Thyroid gland (tissue), 4 donors: ENCODE results near the gene AFAP1. TPM values are rescaled to one million over a fixed set of nuclear protein-coding genes. Genes with fewer than 3 reads are reported as not detected.

Experiments
- DNase-seq, 2 donors: peaks; one replicate each; pipeline ENCODE4 v3.0.0-alpha.2; 2019
- H3K27ac ChIP-seq, 3 donors: fragments of 200-600 bp; sonication (generic); 1 replicate in 2 of 3; 2 replicates in 1 of 3; pipeline ENCODE4 v1.5.1; 2016 to 2019; ENCODE audit warnings: mild to moderate bottlenecking in 1 of 3, moderate library complexity in 1 of 3
- H3K27me3 ChIP-seq: fragments of 200-600 bp; sonication (generic); one replicate; pipeline ENCODE4 v1.5.1; 2019
- H3K36me3 ChIP-seq, 2 donors: fragments of 200-600 bp; sonication (generic); one replicate each; pipeline ENCODE4 v1.5.1; 2016 to 2019
- H3K4me1 ChIP-seq, 2 donors: fragments of 200-600 bp; sonication (generic); one replicate each; pipeline ENCODE4 v1.5.1; 2017 to 2019
- H3K4me3 ChIP-seq, 3 donors: fragments of 200-600 bp; sonication (generic); replicated peaks in 1 of 3; 1 replicate in 2 of 3; 2 replicates in 1 of 3; pipeline ENCODE4 v1.5.1; 2016; ENCODE audit warnings: mild to moderate bottlenecking in 1 of 3
- H3K9me3 ChIP-seq: fragments of 200-600 bp; sonication (generic); one replicate; pipeline ENCODE4 v1.5.1; 2017
- POLR2A ChIP-seq, 2 donors: fragments of 450-650 bp; IDR thresholded peaks; one replicate each; pipeline ENCODE4 v1.6.1; 2017; ENCODE audit warnings: antibody characterized with exemption in 2 of 2, mild to moderate bottlenecking in 2 of 2, moderate library complexity in 1 of 2
- WGBS, 2 donors: methylation state at CpG; one replicate each; pipeline ENCODE4 v1.1.5; 2017; 5-methylcytosine and 5-hydroxymethylcytosine counted together
- intact Hi-C: fragments of 100-400 bp; cut with DNase I; formaldehyde crosslinking; loops from one replicate; pipeline ENCODE4 v1.15.1; 2023
- total RNA-seq, 4 donors: library from RNA; depleted of rRNA; stranded (reverse); fragments of >200 nt; gene quantifications; one replicate each; pipeline ENCODE4 v1.2.3, GENCODE V29; 2016
- TF ChIP-seq, protein P1 (sequence below), 6 experiments: fragments of 200-600 bp in 3 of 6; fragments of 450-650 bp in 3 of 6; sonication (generic) in 3 of 6; IDR thresholded peaks; one replicate each; pipeline ENCODE4 v1.5.1; 2016 to 2019; ENCODE audit warnings: antibody characterized with exemption in 6 of 6, mild to moderate bottlenecking in 2 of 6, inconsistent platforms in 1 of 6, moderate library complexity in 1 of 6

AFAP1 gene
- total RNA-seq, 4 donors from 2014 or later, result 12.3 to 33.3 (median 26.2) TPM

DNA sequence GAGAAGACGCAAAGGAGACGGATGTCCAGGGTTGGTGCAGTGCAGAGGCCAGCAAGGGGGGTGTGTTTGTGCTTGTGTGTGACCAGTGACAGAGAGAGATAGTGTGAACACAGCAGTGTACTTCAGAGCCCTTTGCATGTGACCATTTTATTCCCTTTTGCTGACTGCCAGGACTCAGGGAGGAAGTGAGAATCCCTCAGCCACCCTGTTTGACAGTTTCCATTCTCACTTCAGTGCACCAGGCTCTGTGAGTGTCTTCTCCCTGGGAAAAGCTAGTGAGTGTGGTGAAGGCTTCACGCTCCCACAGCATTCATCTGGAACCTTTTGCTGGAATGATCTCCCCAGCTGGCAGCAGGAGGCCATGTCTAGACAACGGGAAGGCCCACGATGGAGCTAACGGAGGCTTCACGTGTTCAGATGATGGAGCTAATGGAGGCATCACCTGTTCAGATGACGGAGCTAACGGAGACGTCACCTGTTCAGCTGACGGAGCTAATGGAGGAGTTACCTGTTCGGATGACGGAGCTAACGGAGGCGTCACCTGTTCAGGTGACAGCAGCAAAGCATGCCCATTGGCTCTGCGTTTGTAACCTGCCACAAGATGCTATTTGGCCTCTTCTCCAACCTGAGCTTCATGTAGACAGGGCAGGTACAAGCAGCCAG is 195.4 kb downstream of the AFAP1 start:
- Histone ChIP-seq H3K4me3 (no peak overlapping the region), H3K27ac (no peak overlapping the region), H3K9me3 (no peaks in the 10 kb centered on the region), H3K27me3 (no peaks in the 10 kb centered on the region), H3K36me3 (no peaks in the 10 kb centered on the region), H3K4me1 (peaks cover 0 to 5% of the 10 kb centered on the region in 2 donors)
- TF ChIP-seq POLR2A (IDR thresholded peaks at IDR 0.05), result no peak
- TF ChIP-seq, protein P1, sequence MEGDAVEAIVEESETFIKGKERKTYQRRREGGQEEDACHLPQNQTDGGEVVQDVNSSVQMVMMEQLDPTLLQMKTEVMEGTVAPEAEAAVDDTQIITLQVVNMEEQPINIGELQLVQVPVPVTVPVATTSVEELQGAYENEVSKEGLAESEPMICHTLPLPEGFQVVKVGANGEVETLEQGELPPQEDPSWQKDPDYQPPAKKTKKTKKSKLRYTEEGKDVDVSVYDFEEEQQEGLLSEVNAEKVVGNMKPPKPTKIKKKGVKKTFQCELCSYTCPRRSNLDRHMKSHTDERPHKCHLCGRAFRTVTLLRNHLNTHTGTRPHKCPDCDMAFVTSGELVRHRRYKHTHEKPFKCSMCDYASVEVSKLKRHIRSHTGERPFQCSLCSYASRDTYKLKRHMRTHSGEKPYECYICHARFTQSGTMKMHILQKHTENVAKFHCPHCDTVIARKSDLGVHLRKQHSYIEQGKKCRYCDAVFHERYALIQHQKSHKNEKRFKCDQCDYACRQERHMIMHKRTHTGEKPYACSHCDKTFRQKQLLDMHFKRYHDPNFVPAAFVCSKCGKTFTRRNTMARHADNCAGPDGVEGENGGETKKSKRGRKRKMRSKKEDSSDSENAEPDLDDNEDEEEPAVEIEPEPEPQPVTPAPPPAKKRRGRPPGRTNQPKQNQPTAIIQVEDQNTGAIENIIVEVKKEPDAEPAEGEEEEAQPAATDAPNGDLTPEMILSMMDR (IDR thresholded peaks at IDR 0.05), result no peak
- intact Hi-C loops, result no loop called here
- 79 to 82% methylated on average over 16 of the region's 16 CpGs for WGBS, 2 donors
- DNase-seq, result no peak

DNA sequence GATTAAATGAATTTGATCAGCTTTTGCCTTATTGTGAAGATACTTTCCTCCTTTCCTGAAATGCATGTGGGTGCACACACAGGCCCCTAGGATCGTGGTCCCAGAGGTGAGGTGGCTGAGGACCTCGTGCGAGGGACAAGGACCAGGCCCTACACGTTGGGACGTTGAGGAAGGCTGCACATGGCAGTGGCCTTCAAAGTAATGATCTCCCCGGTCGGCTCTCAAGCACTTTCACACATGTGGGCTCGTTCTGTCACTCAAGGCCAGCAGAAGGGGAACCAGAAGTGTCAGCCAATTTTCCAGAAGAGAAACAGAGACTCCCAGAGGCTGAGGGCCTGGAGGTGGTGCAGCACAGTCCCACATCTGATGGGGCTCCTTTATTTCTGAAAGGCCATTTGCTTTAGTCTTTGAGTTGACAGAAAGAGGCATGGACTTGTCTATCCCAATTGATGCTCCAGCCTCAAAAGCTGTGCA is 196.8 kb downstream of the AFAP1 start:
- intact Hi-C loops, result no loop called here
- Histone ChIP-seq H3K27ac (no peak overlapping the region), H3K9me3 (no peaks in the 10 kb centered on the region), H3K36me3 (no peaks in the 10 kb centered on the region), H3K27me3 (no peaks in the 10 kb centered on the region), H3K4me1 (peaks cover 0 to 5% of the 10 kb centered on the region in 2 donors), H3K4me3 (no peak overlapping the region)
- WGBS, 2 donors, result 76 to 80% methylated on average over 8 of the region's 8 CpGs
- TF ChIP-seq, protein P1 (IDR thresholded peaks at IDR 0.05), result no peak
- TF ChIP-seq POLR2A (IDR thresholded peaks at IDR 0.05), result no peak
- DNase-seq, result no peak

DNA sequence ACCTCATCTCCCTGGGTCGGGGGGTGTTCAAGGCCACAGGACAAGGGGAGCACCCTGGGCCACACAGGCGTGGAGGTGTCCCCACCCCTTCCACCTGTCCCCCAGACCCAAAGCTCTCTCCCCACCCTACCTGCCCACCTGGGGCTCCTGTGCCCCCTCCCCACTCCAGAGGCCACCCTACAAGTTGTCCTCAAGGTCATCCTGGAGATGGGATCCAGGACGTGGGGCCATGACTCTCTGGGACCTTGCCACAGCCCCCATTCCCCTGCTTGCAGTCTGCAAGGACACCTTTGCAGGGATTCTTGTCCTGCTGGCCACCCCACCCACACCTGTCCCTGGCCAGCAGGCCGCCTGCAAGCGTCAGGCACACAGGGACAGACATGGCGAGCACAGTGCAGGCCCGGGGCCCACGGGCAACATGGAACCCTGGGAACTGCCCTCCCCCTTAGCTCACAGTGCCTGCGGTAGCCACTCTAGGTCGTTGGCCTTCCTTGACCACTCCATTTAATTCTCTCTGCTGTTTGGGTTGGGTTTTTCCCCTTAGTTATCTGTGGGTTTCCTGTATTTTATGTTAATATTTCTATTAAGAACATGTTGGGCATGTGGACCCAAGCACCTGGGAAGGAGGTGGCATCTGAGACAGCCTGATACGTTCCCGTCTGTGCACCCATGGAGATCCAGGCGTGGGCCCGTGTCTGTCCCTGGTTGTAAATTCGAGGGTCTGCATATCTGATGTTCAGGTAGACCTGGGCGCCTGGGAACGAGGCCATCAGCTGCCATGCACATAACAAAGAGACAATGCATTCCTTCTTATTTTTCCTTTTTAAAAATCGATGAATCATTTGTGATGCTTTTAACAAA is 197.5 kb downstream of the AFAP1 start:
- Histone ChIP-seq H3K9me3 (no peaks in the 10 kb centered on the region), H3K27ac (no peak overlapping the region), H3K4me1 (peaks cover 0 to 5% of the 10 kb centered on the region in 2 donors), H3K36me3 (no peaks in the 10 kb centered on the region), H3K4me3 (no peak overlapping the region), H3K27me3 (no peaks in the 10 kb centered on the region)
- intact Hi-C loops, result no loop called here
- DNase-seq, result no peak
- 92 to 95% methylated on average over 16 to 18 of the region's 18 CpGs for WGBS, 2 donors
- TF ChIP-seq, protein P1 (IDR thresholded peaks at IDR 0.05), result no peak
- no peak for TF ChIP-seq POLR2A (IDR thresholded peaks at IDR 0.05)

DNA sequence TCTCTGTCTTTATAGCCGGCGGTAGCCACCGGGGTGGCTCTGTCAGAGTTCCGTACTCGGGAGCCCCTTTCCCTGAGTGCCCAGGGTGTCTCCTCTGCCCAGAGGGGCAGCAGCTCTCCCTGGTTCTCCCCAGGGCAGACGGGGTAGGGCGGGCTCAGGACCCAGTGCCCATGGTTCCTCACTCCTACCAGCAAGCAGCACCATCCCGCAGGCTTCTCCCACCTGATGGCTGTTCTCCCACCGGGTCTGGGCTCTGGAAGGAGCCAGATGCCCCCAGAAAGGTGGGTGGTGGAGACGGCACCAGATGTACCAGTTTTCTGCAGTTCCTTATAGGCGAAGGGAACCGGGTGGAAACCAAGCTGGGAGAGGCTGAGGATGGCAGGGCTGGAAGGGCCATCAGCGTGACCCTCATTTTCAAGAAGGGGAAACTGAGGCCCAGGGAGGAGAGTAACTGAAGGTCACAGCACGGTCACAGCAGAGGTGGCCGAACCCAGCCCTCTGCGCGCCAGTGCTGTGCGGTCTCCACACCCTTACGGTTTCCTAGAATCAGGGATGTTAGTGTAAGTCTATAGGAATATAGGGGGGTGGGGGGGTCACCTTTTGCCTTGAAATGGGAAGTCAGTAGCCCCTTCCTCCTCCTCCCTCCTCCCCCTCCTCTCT is 198.7 kb downstream of the AFAP1 start:
- intact Hi-C loops, result no loop called here
- TF ChIP-seq, protein P1 (IDR thresholded peaks at IDR 0.05), result no peak
- no peak for TF ChIP-seq POLR2A (IDR thresholded peaks at IDR 0.05)
- H3K9me3 ChIP-seq, result no peaks in the 10 kb centered on the region
- no peaks in the 10 kb centered on the region for H3K36me3 ChIP-seq
- no peak overlapping the region for H3K27ac ChIP-seq
- no peak overlapping the region for H3K4me3 ChIP-seq
- H3K27me3 ChIP-seq, result no peaks in the 10 kb centered on the region
- H3K4me1 ChIP-seq, result peaks cover 0 to 5% of the 10 kb centered on the region in 2 donors
- DNase-seq, result no peak
- 93% methylated on average over 16 of the region's 19 CpGs for WGBS, 2 donors
